Activated T-helper 1 cell treated with anti-CD3 and anti-CD28 coated beads, Interleukin-12 subunit alpha, Interleukin-12 subunit beta, Interleukin-2, Interleukin-4 antibody, amounts not matched to agents 30 ng/mL and 10 ng/mL and 1 ng/mL, durations not matched to agents 14 hours and 24 hours and 36 hours (primary cell): ENCODE results near the gene WDR77. TPM values are rescaled to one million over a fixed set of nuclear protein-coding genes. Genes with fewer than 3 reads are reported as not detected.

Experiments
- DNase-seq: peaks from one replicate; pipeline ENCODE4 v3.0.0; 2021; ENCODE audit warnings: low spot score
- H3K27ac Mint-ChIP-seq: one replicate; pipeline ENCODE4 v1.8.0; 2021; ENCODE audit warnings: mild to moderate bottlenecking, mixed read lengths
- H3K27me3 Mint-ChIP-seq: one replicate; pipeline ENCODE4 v1.8.0; 2022; ENCODE audit warnings: mild to moderate bottlenecking, moderate library complexity, mixed read lengths; ENCODE audit not compliant: insufficient read depth
- H3K36me3 Mint-ChIP-seq: one replicate; pipeline ENCODE4 v1.8.0; 2021; ENCODE audit warnings: low read depth, mixed read lengths
- H3K4me1 Mint-ChIP-seq: one replicate; pipeline ENCODE4 v1.8.0; 2021; ENCODE audit warnings: low read depth, mixed read lengths
- H3K4me3 Mint-ChIP-seq: one replicate; pipeline ENCODE4 v1.8.0; 2021; ENCODE audit warnings: mild to moderate bottlenecking, moderate library complexity, mixed read lengths
- H3K9me3 Mint-ChIP-seq: one replicate; pipeline ENCODE4 v1.8.0; 2021; ENCODE audit warnings: mixed read lengths
- intact Hi-C: fragments of 100-400 bp; cut with micrococcal nuclease; formaldehyde crosslinking; loops from one replicate; pipeline ENCODE4 v1.15.1; 2024
- total RNA-seq: library from RNA; stranded (reverse); gene quantifications from 2 replicates; pipeline ENCODE4 v1.2.3, GENCODE V29; 2022

WDR77 gene
- total RNA-seq, 1 donor from 2014 or later: 61.3 TPM

GRCh38 chr1:111481387-111482221 is 32.5 kb upstream of the WDR77 start:
- intact Hi-C loops: loop anchor here (1.0 to 5.0 kb wide), 4 partner anchors 27 to 891 kb away; no protein-coding TSS in a partner anchor
- H3K9me3 Mint-ChIP-seq: no peaks in the 10 kb centered on the region
- peaks cover 47% of the 10 kb centered on the region for H3K27me3 Mint-ChIP-seq
- H3K4me3 Mint-ChIP-seq: no peak overlapping the region
- peak; percentile 31 for DNase-seq
- H3K4me1 Mint-ChIP-seq: peaks cover 20% of the 10 kb centered on the region
- H3K36me3 Mint-ChIP-seq: peaks cover 9% of the 10 kb centered on the region
- no peak overlapping the region for H3K27ac Mint-ChIP-seq

GRCh38 chr1:111480674-111481073 is 31.6 kb upstream of the WDR77 start:
- Mint-ChIP-seq H3K9me3 (no peaks in the 10 kb centered on the region), H3K27ac (no peak overlapping the region), H3K4me3 (no peak overlapping the region), H3K27me3 (peaks cover 47% of the 10 kb centered on the region), H3K4me1 (peaks cover 30% of the 10 kb centered on the region), H3K36me3 (peaks cover 9% of the 10 kb centered on the region)
- intact Hi-C loops: loop anchor here (1.0 to 5.0 kb wide), 4 partner anchors 28 to 892 kb away; no protein-coding TSS in a partner anchor
- no peak for DNase-seq

GRCh38 chr1:111476761-111477309 is 27.8 kb upstream of the WDR77 start:
- H3K4me1 Mint-ChIP-seq: peaks cover 49% of the 10 kb centered on the region
- H3K9me3 Mint-ChIP-seq: no peaks in the 10 kb centered on the region
- DNase-seq: peak; percentile 31
- intact Hi-C loops: loop anchor here (1.0 to 10.0 kb wide), 5 partner anchors 19 to 278 kb away; partner anchors contain the start of genes CHI3L2 and DDX20
- peak overlapping the region; percentile 21 for H3K4me3 Mint-ChIP-seq
- H3K27ac Mint-ChIP-seq: peak overlapping the region; percentile 64
- peaks cover 30% of the 10 kb centered on the region for H3K27me3 Mint-ChIP-seq
- H3K36me3 Mint-ChIP-seq: peaks cover 14% of the 10 kb centered on the region

- Mint-ChIP-seq H3K27me3 (peaks cover 27% of the 10 kb centered on the region), H3K9me3 (no peaks in the 10 kb centered on the region), H3K4me1 (peaks cover 49% of the 10 kb centered on the region), H3K4me3 (peak overlapping the region; percentile 31), H3K27ac (no peak overlapping the region), H3K36me3 (peaks cover 14% of the 10 kb centered on the region)
- no peak for DNase-seq
- intact Hi-C loops: loop anchor here (2.0 to 10.0 kb wide), 2 partner anchors 251 to 279 kb away; partner anchors contain the start of genes CHI3L2 and DDX20
Measured at GRCh38 chr1:111476214-111476613, 27.2 kb upstream of the WDR77 start.

- intact Hi-C loops: loop anchor here (2.0 to 10.0 kb wide), 2 partner anchors 251 to 279 kb away; partner anchors contain the start of genes CHI3L2 and DDX20
- H3K4me1 Mint-ChIP-seq: peaks cover 49% of the 10 kb centered on the region
- H3K4me3 Mint-ChIP-seq: peak overlapping the region; percentile 31
- H3K9me3 Mint-ChIP-seq: no peaks in the 10 kb centered on the region
- H3K36me3 Mint-ChIP-seq: peaks cover 14% of the 10 kb centered on the region
- H3K27ac Mint-ChIP-seq: peak overlapping the region; percentile 49
- no peak for DNase-seq
- H3K27me3 Mint-ChIP-seq: peaks cover 24% of the 10 kb centered on the region
Measured at GRCh38 chr1:111475701-111476100, 26.6 kb upstream of the WDR77 start.

GRCh38 chr1:111474521-111474920 is 25.5 kb upstream of the WDR77 start:
- Mint-ChIP-seq H3K36me3 (peaks cover 14% of the 10 kb centered on the region), H3K9me3 (no peaks in the 10 kb centered on the region), H3K4me1 (peaks cover 49% of the 10 kb centered on the region), H3K4me3 (no peak overlapping the region), H3K27me3 (peaks cover 14% of the 10 kb centered on the region), H3K27ac (no peak overlapping the region)
- intact Hi-C loops: loop anchor here (10.0 kb wide), 1 partner anchor 250 kb away; the partner anchor contains the start of gene CHI3L2
- DNase-seq: no peak

- H3K27me3 Mint-ChIP-seq: peaks cover 12% of the 10 kb centered on the region
- H3K27ac Mint-ChIP-seq: no peak overlapping the region
- DNase-seq: no peak
- peak overlapping the region; percentile 32 for H3K4me3 Mint-ChIP-seq
- H3K36me3 Mint-ChIP-seq: peaks cover 14% of the 10 kb centered on the region
- H3K9me3 Mint-ChIP-seq: no peaks in the 10 kb centered on the region
- H3K4me1 Mint-ChIP-seq: peaks cover 49% of the 10 kb centered on the region
- intact Hi-C loops: loop anchor here (10.0 kb wide), 1 partner anchor 249 kb away; the partner anchor contains the start of gene CHI3L2
Measured at GRCh38 chr1:111474106-111474505, 25.1 kb upstream of the WDR77 start.

GRCh38 chr1:111471538-111471937 is 22.5 kb upstream of the WDR77 start:
- no peak overlapping the region for H3K4me3 Mint-ChIP-seq
- H3K27ac Mint-ChIP-seq: no peak overlapping the region
- peaks cover 10% of the 10 kb centered on the region for H3K36me3 Mint-ChIP-seq
- H3K4me1 Mint-ChIP-seq: peaks cover 28% of the 10 kb centered on the region
- H3K9me3 Mint-ChIP-seq: no peaks in the 10 kb centered on the region
- no peak for DNase-seq
- intact Hi-C loops: loop anchor here (2.0 to 10.0 kb wide), 2 partner anchors 23 to 247 kb away; partner anchors contain the start of genes ATP5PB, CHI3L2 and WDR77
- peaks cover 3% of the 10 kb centered on the region for H3K27me3 Mint-ChIP-seq

GRCh38 chr1:111471012-111471411 is 22.0 kb upstream of the WDR77 start:
- peaks cover 3% of the 10 kb centered on the region for H3K27me3 Mint-ChIP-seq
- DNase-seq: peak; percentile 49
- H3K27ac Mint-ChIP-seq: no peak overlapping the region
- intact Hi-C loops: loop anchor here (2.0 to 10.0 kb wide), 2 partner anchors 22 to 246 kb away; partner anchors contain the start of genes ATP5PB, CHI3L2 and WDR77
- H3K9me3 Mint-ChIP-seq: no peaks in the 10 kb centered on the region
- no peak overlapping the region for H3K4me3 Mint-ChIP-seq
- peaks cover 23% of the 10 kb centered on the region for H3K4me1 Mint-ChIP-seq
- H3K36me3 Mint-ChIP-seq: peaks cover 10% of the 10 kb centered on the region

- no peaks in the 10 kb centered on the region for H3K9me3 Mint-ChIP-seq
- H3K36me3 Mint-ChIP-seq: peaks cover 10% of the 10 kb centered on the region
- no peak overlapping the region for H3K4me3 Mint-ChIP-seq
- peaks cover 18% of the 10 kb centered on the region for H3K4me1 Mint-ChIP-seq
- DNase-seq: no peak
- intact Hi-C loops: loop anchor here (2.0 to 10.0 kb wide), 2 partner anchors 22 to 246 kb away; partner anchors contain the start of genes ATP5PB, CHI3L2 and WDR77
- H3K27ac Mint-ChIP-seq: no peak overlapping the region
- H3K27me3 Mint-ChIP-seq: peaks cover 3% of the 10 kb centered on the region
Measured at GRCh38 chr1:111470596-111470995, 21.5 kb upstream of the WDR77 start.

- Mint-ChIP-seq H3K4me3 (no peak overlapping the region), H3K27me3 (peaks cover 3% of the 10 kb centered on the region), H3K36me3 (peaks cover 18% of the 10 kb centered on the region), H3K4me1 (peaks cover 19% of the 10 kb centered on the region), H3K27ac (no peak overlapping the region), H3K9me3 (no peaks in the 10 kb centered on the region)
- no peak for DNase-seq
- intact Hi-C loops: no loop called here
Measured at GRCh38 chr1:111469539-111469938, 20.5 kb upstream of the WDR77 start.

- Mint-ChIP-seq H3K4me3 (no peak overlapping the region), H3K4me1 (peaks cover 13% of the 10 kb centered on the region), H3K27ac (no peak overlapping the region), H3K27me3 (peaks cover under 1% of the 10 kb centered on the region), H3K36me3 (peaks cover 21% of the 10 kb centered on the region), H3K9me3 (no peaks in the 10 kb centered on the region)
- intact Hi-C loops: no loop called here
- no peak for DNase-seq
Measured at GRCh38 chr1:111468717-111469100, 19.7 kb upstream of the WDR77 start.
